ENCODE results near the gene WNT5B. TPM values are rescaled to one million over a fixed set of nuclear protein-coding genes. Genes with fewer than 3 reads are reported as not detected.

Gene WNT5B
- total and polyA plus RNA-seq, 4 donors: 0.59 to 2.4 (median 0.97) TPM

DNA sequence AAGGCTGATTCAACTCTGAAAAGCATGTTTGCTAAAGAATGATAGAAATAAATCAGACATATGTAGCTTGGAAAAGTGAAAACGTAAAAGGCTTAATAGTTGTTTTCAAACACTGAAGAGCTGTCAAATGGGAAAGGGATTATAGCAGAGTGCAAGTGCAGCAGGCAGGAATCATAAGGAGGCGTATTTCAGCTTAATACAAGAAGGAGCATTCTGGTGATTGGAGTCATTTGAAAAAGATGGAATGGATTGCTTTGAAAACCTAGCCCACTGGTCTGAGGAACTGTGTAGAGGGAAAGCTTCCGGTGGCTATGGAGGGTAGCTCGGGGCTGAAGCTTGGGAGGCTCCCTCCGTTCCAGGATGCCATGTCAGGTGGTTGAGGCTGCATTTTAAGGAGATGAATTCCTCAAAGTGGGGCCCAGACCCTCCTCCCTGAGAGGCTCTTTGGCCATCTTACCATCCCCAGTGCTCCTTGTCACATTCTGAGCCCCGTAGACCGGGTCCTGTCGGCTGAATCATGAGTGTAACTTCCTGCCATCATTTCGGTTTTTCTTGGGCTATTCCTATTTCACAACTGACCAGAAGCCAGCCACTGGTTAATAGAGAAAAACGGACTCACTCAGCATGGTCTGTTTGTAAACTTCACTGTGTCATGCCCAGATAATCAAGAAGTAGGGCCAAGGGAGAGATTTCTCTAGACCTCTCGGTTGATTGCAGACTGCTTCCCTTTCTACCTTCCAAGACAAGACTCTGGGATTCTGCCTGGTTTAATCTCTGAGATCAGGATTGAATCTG, 6.5 kb downstream of the WNT5B start (continued):
- TF ChIP-seq, protein P1, sequence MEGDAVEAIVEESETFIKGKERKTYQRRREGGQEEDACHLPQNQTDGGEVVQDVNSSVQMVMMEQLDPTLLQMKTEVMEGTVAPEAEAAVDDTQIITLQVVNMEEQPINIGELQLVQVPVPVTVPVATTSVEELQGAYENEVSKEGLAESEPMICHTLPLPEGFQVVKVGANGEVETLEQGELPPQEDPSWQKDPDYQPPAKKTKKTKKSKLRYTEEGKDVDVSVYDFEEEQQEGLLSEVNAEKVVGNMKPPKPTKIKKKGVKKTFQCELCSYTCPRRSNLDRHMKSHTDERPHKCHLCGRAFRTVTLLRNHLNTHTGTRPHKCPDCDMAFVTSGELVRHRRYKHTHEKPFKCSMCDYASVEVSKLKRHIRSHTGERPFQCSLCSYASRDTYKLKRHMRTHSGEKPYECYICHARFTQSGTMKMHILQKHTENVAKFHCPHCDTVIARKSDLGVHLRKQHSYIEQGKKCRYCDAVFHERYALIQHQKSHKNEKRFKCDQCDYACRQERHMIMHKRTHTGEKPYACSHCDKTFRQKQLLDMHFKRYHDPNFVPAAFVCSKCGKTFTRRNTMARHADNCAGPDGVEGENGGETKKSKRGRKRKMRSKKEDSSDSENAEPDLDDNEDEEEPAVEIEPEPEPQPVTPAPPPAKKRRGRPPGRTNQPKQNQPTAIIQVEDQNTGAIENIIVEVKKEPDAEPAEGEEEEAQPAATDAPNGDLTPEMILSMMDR (IDR thresholded peaks at IDR 0.05; ENCODE audit: low read depth, low read length, missing input control): no peak
- TF ChIP-seq HNF4G (IDR thresholded peaks at IDR 0.05): no peak

DNA sequence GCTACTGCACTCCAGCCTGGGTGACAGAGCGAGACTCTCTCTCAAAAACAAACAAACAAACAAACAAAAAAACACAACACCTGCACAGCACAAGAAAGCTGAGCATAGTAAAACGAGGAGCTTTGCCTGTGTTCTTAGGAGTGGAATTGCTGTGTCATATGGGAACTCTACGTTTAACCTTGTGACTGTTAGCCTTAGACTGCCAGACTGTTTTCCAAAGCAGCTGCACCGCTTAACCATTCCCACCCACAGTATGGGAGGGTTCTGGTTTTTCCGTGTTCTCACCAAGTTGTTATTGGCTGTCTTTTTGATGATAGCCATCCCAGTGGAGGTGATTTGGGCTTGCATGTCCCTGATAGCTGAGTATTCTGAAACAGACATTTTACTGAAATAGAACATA, 9.2 kb downstream of the WNT5B start:
- TF ChIP-seq HNF4A (conservative IDR thresholded peaks at IDR 0.05) (no peak), NR2F2 (IDR thresholded peaks at IDR 0.05) (no peak), GABPA (IDR thresholded peaks at IDR 0.05 in 1 of 2, conservative IDR thresholded peaks at IDR 0.05 in 1 of 2) (no peak), FOXA2 (IDR thresholded peaks at IDR 0.05) (no peak), RXRA (IDR thresholded peaks at IDR 0.05) (no peak), JUND (IDR thresholded peaks at IDR 0.05) (no peak), FOXA1 (IDR thresholded peaks at IDR 0.05) (no peak), RAD21 (IDR thresholded peaks at IDR 0.05) (no peak), HNF4G (IDR thresholded peaks at IDR 0.05) (no peak), SP1 (IDR thresholded peaks at IDR 0.05) (no peak), TAF1 (conservative IDR thresholded peaks at IDR 0.05) (no peak), YY1 (IDR thresholded peaks at IDR 0.05) (no peak), EGR1 (IDR thresholded peaks at IDR 0.05; ENCODE audit: low read depth in 2 of 2) (no peak)
- TF ChIP-seq, protein P2, sequence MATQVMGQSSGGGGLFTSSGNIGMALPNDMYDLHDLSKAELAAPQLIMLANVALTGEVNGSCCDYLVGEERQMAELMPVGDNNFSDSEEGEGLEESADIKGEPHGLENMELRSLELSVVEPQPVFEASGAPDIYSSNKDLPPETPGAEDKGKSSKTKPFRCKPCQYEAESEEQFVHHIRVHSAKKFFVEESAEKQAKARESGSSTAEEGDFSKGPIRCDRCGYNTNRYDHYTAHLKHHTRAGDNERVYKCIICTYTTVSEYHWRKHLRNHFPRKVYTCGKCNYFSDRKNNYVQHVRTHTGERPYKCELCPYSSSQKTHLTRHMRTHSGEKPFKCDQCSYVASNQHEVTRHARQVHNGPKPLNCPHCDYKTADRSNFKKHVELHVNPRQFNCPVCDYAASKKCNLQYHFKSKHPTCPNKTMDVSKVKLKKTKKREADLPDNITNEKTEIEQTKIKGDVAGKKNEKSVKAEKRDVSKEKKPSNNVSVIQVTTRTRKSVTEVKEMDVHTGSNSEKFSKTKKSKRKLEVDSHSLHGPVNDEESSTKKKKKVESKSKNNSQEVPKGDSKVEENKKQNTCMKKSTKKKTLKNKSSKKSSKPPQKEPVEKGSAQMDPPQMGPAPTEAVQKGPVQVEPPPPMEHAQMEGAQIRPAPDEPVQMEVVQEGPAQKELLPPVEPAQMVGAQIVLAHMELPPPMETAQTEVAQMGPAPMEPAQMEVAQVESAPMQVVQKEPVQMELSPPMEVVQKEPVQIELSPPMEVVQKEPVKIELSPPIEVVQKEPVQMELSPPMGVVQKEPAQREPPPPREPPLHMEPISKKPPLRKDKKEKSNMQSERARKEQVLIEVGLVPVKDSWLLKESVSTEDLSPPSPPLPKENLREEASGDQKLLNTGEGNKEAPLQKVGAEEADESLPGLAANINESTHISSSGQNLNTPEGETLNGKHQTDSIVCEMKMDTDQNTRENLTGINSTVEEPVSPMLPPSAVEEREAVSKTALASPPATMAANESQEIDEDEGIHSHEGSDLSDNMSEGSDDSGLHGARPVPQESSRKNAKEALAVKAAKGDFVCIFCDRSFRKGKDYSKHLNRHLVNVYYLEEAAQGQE (IDR thresholded peaks at IDR 0.05): no peak
- TF ChIP-seq, protein P3, sequence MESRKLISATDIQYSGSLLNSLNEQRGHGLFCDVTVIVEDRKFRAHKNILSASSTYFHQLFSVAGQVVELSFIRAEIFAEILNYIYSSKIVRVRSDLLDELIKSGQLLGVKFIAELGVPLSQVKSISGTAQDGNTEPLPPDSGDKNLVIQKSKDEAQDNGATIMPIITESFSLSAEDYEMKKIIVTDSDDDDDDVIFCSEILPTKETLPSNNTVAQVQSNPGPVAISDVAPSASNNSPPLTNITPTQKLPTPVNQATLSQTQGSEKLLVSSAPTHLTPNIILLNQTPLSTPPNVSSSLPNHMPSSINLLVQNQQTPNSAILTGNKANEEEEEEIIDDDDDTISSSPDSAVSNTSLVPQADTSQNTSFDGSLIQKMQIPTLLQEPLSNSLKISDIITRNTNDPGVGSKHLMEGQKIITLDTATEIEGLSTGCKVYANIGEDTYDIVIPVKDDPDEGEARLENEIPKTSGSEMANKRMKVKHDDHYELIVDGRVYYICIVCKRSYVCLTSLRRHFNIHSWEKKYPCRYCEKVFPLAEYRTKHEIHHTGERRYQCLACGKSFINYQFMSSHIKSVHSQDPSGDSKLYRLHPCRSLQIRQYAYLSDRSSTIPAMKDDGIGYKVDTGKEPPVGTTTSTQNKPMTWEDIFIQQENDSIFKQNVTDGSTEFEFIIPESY (IDR thresholded peaks at IDR 0.05): no peak
- TF ChIP-seq, protein P4, sequence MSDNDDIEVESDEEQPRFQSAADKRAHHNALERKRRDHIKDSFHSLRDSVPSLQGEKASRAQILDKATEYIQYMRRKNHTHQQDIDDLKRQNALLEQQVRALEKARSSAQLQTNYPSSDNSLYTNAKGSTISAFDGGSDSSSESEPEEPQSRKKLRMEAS (IDR thresholded peaks at IDR 0.05): no peak
- TF ChIP-seq, protein P1 (IDR thresholded peaks at IDR 0.05; ENCODE audit: low read depth, low read length, missing input control): no peak
- TF ChIP-seq, protein P5, sequence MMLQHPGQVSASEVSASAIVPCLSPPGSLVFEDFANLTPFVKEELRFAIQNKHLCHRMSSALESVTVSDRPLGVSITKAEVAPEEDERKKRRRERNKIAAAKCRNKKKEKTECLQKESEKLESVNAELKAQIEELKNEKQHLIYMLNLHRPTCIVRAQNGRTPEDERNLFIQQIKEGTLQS (IDR thresholded peaks at IDR 0.05): no peak
- H3K36me3 ChIP-seq (ENCODE audit: control insufficient read depth in 4 of 4, insufficient read depth in 3 of 4, low read depth in 1 of 4, low read length in 3 of 4): peaks cover 0 to 3% (median 0%) of the 10 kb centered on the region in 4 donors
- H3K27me3 ChIP-seq (ENCODE audit: control insufficient read depth in 4 of 4, insufficient read depth in 4 of 4, low read length in 3 of 4): no peaks in the 10 kb centered on the region
- no peak overlapping the region for H3K9ac ChIP-seq (ENCODE audit: low read depth in 1 of 2, low read length in 2 of 2)
- H3K9me3 ChIP-seq (ENCODE audit: control insufficient read depth in 4 of 4, low read length in 3 of 4): no peaks in the 10 kb centered on the region
- H3K4me3 ChIP-seq (ENCODE audit: low read depth in 1 of 3, low read length in 3 of 3): no peak overlapping the region
- peaks cover 7 to 27% (median 25%) of the 10 kb centered on the region in 4 donors for H3K4me1 ChIP-seq (ENCODE audit: control insufficient read depth in 4 of 4, insufficient read depth in 4 of 4, low read length in 3 of 4)
- WGBS: 88% methylated on average over 5 of the region's 5 CpGs
- no peak for DNase-seq (ENCODE audit: low spot score)
- no peak overlapping the region for H3K27ac ChIP-seq (ENCODE audit: low read depth in 1 of 2, low read length in 2 of 2)
